DMS53 (cell line): Measurements from ENCODE around the gene NPIPB2.
"Not testable (repeated sequence)": the region's sequence is repeated elsewhere in the genome, so short reads cannot be mapped to it uniquely, and the experiment has no call there.

ENCODE experiments used
- DNase-seq: peaks from one replicate; lab custom pipeline; 2025; lab: John Stamatoyannopoulos, UW

NPIPB2 gene

GRCh38 chr16:11957591-11958395 lies 15.9 kb upstream of the NPIPB2 start:
- no peak for DNase-seq

- no peak for DNase-seq
Observed at GRCh38 chr16:11956558-11956957, 14.7 kb upstream of the NPIPB2 start.

GRCh38 chr16:11955713-11956123 lies 13.9 kb upstream of the NPIPB2 start:
- peak; percentile 9 for DNase-seq

GRCh38 chr16:11953576-11953975 lies 11.7 kb upstream of the NPIPB2 start:
- DNase-seq = not testable (repeated sequence)

GRCh38 chr16:11950388-11950787 lies 8.5 kb upstream of the NPIPB2 start:
- DNase-seq = no peak

- peak; percentile 78 for DNase-seq
Observed at GRCh38 chr16:11949527-11949926, 7.7 kb upstream of the NPIPB2 start.

DNA sequence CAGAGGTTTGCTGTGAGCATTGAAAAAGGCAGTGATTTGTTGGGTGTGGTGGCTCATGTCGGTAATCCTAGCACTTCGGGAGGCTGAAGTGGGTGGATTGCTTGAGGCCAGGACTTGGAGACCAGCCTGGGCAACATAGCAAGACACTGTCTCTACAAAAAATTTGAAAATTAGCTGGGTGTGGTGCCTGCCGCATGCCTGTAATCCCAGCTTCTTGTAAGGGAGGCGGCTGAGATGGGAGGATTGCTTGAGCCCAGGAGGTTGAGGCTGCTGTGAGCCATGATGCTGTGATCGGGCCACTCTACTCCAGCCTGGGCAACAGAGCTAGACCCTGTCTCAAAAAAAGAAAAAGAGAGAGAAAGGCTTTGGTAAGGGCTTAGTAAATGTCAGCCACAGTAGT lies 7.0 kb upstream of the NPIPB2 start:
- no peak for DNase-seq

DNA sequence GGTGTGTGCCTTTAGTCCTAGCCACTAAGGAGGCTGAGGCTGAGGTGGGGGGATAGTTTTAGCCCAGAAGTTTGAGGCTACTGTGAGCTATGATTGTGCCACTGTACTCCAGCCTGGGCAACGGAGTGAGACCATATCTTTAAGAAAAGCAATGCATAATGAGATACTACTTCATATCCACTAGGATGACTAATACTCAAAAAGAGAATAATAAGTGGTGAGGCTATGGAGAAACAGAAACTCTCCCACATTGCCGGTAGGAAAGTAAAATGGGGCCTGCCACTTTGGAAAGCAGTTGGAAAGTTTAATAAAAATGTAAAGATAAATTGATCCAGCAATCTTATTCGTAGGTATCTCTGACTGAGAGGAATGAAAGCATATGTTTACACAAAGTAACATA lies 4.6 kb upstream of the NPIPB2 start:
- DNase-seq = no peak

GRCh38 chr16:11927350-11927749 lies 14.5 kb downstream of the NPIPB2 start:
- not testable (repeated sequence) for DNase-seq

GRCh38 chr16:11924046-11924445 lies 17.8 kb downstream of the NPIPB2 start:
- DNase-seq = not testable (repeated sequence)

DNA sequence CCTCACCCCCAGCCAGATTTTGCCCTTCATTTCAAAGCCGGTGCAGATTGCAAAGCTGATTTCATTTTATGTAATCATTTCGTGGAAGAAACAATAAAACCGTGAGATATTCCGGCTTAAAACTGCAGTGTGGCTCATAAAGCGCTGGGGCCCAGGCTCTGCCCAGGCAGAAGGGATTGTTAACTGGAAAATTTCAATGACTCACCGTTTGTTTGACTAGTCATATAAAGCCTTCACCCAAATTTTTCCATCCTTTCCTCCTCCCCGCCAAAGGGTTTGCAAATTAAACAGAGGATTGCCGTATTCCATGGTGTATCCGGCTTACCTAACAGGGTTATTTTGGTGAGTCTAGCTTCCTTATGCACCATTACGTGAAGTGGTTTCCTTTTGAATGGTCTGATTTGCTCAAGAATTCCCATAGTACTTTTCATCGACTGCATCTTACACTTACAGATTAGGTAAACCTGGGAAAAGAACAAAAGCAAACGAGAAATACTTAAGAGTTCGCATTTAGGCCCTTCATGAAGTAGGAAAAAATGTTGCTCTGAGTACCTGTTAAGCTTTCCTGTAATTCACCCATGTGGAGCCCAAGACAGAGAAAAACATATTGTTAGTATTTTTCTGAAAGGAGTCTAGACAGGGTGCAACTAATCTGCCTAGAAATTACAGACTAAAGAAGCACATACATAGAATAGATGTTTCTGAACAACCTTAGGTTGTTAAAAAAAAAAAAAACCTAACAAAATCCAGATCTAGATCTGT lies 25.1 kb downstream of the NPIPB2 start:
- peak; percentile 91 for DNase-seq

GRCh38 chr16:11915644-11916523 lies 26.0 kb downstream of the NPIPB2 start, which contains the start of gene GSPT1:
Gene GSPT1, minus strand, starts transcription at chr16:11915956. Its CDS starts 236 bp downstream, at chr16:11915720.
- DNase-seq = peak; percentile 99

- peak; percentile 64 for DNase-seq
Observed at GRCh38 chr16:11915114-11915643, 26.7 kb downstream of the NPIPB2 start.

GRCh38 chr16:11914210-11915113 lies 27.4 kb downstream of the NPIPB2 start:
- DNase-seq = peak; percentile 40

GRCh38 chr16:11913425-11914079 lies 28.3 kb downstream of the NPIPB2 start:
- peak; percentile 10 for DNase-seq

GRCh38 chr16:11909653-11910545 lies 31.9 kb downstream of the NPIPB2 start:
- DNase-seq = no peak

GRCh38 chr16:11907160-11907970 lies 34.5 kb downstream of the NPIPB2 start:
- DNase-seq = no peak

DNA sequence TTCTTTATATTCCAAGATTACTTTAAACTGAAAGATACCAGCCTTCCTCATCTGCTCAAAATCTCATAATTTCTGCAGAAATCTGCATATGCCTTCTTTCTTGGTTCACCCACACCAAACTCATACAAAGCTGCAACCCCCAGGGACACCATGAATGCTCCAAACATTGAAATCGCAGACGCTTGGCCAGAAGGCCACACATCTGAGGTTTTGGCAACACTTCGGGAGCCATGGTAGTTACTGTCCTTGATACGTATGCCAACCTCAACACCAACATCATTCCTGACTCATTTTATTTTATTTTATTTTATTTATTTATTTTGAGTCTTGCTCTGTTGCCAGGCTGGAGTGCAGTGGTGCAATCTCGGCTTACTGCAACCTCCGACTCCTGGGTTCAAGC lies 37.9 kb downstream of the NPIPB2 start:
- DNase-seq = no peak
